ENCODE data around the gene OR51E2. TPM values are rescaled to one million over a fixed set of nuclear protein-coding genes. Genes with fewer than 3 reads are reported as not detected.

The OR51E2 gene
- total RNA-seq, 1 donor = not detected

DNA sequence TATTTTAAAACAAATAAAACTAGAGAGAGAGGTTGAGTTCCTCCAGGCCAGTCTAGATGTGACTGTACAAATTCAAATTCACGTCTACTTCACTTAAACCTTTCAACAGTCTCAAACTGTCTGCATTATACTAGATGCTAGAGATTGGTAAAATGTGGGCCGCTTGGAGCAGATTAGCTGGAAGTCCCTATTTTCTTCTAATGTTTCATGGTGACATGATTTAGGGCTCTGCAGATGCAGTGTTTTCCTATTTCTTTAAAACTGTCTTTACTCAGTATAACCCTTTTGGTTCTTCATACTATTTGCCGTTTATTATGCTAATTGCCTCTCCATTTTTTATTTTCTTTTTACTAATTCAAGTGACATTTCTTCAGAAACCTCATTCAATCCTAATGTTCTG, 33.5 kb downstream of the OR51E2 start:
- Histone ChIP-seq H3K9me3 (ENCODE audit: low read depth, low read length) (no peaks in the 10 kb centered on the region), H3K4me3 (ENCODE audit: insufficient read depth, low read length) (no peak overlapping the region), H4K20me1 (ENCODE audit: insufficient read depth, low read length) (no peaks in the 10 kb centered on the region), H2AFZ (ENCODE audit: low read length) (no peak overlapping the region), H3K27me3 (ENCODE audit: insufficient read depth, low read length) (no peaks in the 10 kb centered on the region), H3K36me3 (ENCODE audit: insufficient read depth, low read length) (no peaks in the 10 kb centered on the region), H3K27ac (ENCODE audit: low read depth, low read length) (no peak overlapping the region), H3K4me1 (ENCODE audit: insufficient read depth, low read length) (no peaks in the 10 kb centered on the region), H3K4me2 (ENCODE audit: insufficient read depth, low read length) (no peak overlapping the region), H3K79me2 (ENCODE audit: insufficient read depth, low read length) (no peaks in the 10 kb centered on the region)
- TF ChIP-seq, protein P1, sequence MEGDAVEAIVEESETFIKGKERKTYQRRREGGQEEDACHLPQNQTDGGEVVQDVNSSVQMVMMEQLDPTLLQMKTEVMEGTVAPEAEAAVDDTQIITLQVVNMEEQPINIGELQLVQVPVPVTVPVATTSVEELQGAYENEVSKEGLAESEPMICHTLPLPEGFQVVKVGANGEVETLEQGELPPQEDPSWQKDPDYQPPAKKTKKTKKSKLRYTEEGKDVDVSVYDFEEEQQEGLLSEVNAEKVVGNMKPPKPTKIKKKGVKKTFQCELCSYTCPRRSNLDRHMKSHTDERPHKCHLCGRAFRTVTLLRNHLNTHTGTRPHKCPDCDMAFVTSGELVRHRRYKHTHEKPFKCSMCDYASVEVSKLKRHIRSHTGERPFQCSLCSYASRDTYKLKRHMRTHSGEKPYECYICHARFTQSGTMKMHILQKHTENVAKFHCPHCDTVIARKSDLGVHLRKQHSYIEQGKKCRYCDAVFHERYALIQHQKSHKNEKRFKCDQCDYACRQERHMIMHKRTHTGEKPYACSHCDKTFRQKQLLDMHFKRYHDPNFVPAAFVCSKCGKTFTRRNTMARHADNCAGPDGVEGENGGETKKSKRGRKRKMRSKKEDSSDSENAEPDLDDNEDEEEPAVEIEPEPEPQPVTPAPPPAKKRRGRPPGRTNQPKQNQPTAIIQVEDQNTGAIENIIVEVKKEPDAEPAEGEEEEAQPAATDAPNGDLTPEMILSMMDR (IDR thresholded peaks at IDR 0.05; ENCODE audit: extremely low read depth, low read depth, low read length) = no peak
- DNase-seq (ENCODE audit: insufficient read length, low spot score, missing footprints) = no peak

DNA sequence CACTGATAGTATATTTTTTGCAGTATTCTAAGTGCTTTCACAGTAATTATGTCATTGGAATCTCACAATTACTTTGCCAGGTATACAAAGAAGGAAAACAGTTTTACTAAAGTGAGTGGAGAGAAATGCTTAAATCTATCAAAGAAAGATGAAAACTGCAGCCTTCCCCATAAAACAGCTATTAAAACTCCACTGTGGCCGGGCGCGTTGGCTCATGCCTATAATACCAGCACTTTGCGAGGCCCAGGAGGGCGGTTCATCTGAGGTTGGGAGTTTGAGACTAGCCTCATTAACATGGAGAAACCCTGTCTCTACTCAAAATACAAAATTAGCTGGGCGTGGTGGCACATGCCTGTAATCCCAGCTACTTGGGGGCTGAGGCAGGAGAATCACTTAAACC, 34.8 kb downstream of the OR51E2 start:
- no peaks in the 10 kb centered on the region for H3K4me1 ChIP-seq (ENCODE audit: insufficient read depth, low read length)
- TF ChIP-seq, protein P1 (IDR thresholded peaks at IDR 0.05; ENCODE audit: extremely low read depth, low read depth, low read length) = no peak
- no peak overlapping the region for H2AFZ ChIP-seq (ENCODE audit: low read length)
- no peaks in the 10 kb centered on the region for H4K20me1 ChIP-seq (ENCODE audit: insufficient read depth, low read length)
- H3K27me3 ChIP-seq (ENCODE audit: insufficient read depth, low read length) = no peaks in the 10 kb centered on the region
- H3K36me3 ChIP-seq (ENCODE audit: insufficient read depth, low read length) = no peaks in the 10 kb centered on the region
- DNase-seq (ENCODE audit: insufficient read length, low spot score, missing footprints) = no peak
- H3K9me3 ChIP-seq (ENCODE audit: low read depth, low read length) = no peaks in the 10 kb centered on the region
- no peak overlapping the region for H3K4me2 ChIP-seq (ENCODE audit: insufficient read depth, low read length)
- no peak overlapping the region for H3K27ac ChIP-seq (ENCODE audit: low read depth, low read length)
- H3K79me2 ChIP-seq (ENCODE audit: insufficient read depth, low read length) = no peaks in the 10 kb centered on the region
- no peak overlapping the region for H3K4me3 ChIP-seq (ENCODE audit: insufficient read depth, low read length)

DNA sequence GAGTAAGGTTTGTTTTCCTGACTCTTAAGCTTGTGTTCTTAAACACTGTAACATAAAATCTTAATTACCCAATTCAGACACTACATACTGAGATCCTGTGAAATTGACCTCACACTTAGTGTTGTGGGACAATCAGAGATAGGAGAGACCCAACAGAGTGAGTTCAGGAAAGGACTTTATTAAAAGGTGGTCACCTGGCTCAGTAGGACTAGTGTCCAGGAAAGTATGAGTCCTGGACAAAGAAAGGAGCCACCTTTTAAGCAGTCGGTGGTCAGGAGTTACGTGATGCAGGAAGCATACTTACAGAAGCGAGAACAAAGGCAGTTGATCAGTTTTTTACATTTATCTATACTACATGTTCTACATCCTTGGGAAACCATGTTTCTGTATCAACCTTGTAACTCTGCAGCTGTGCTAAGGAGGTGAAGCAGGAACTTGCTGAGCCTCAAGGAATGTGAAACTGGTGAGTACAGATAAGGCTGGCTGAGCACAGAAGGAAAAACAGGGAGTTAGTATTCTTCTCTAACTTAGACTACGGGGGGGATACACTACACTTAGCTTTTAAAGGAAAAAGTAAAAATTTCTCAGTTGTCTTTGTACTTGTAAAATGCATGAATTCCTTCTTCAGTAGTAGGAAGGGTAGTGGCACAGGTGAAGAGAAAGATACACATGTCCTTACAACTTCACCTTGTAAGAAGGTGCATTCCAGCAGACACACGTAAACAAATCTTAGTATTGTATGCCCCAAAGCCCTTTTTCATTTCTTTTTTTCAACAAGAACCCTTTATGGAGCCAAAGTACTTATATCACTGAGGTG, 38.8 kb downstream of the OR51E2 start:
- H3K4me3 ChIP-seq (ENCODE audit: insufficient read depth, low read length) = no peak overlapping the region
- H3K4me2 ChIP-seq (ENCODE audit: insufficient read depth, low read length) = no peak overlapping the region
- H2AFZ ChIP-seq (ENCODE audit: low read length) = no peak overlapping the region
- H3K4me1 ChIP-seq (ENCODE audit: insufficient read depth, low read length) = no peaks in the 10 kb centered on the region
- TF ChIP-seq, protein P1 (IDR thresholded peaks at IDR 0.05; ENCODE audit: extremely low read depth, low read depth, low read length) = no peak
- no peak for DNase-seq (ENCODE audit: insufficient read length, low spot score, missing footprints)
- no peaks in the 10 kb centered on the region for H4K20me1 ChIP-seq (ENCODE audit: insufficient read depth, low read length)
- H3K9me3 ChIP-seq (ENCODE audit: low read depth, low read length) = no peaks in the 10 kb centered on the region
- H3K79me2 ChIP-seq (ENCODE audit: insufficient read depth, low read length) = no peaks in the 10 kb centered on the region
- H3K36me3 ChIP-seq (ENCODE audit: insufficient read depth, low read length) = no peaks in the 10 kb centered on the region
- H3K27me3 ChIP-seq (ENCODE audit: insufficient read depth, low read length) = no peaks in the 10 kb centered on the region
- no peak overlapping the region for H3K27ac ChIP-seq (ENCODE audit: low read depth, low read length)

DNA sequence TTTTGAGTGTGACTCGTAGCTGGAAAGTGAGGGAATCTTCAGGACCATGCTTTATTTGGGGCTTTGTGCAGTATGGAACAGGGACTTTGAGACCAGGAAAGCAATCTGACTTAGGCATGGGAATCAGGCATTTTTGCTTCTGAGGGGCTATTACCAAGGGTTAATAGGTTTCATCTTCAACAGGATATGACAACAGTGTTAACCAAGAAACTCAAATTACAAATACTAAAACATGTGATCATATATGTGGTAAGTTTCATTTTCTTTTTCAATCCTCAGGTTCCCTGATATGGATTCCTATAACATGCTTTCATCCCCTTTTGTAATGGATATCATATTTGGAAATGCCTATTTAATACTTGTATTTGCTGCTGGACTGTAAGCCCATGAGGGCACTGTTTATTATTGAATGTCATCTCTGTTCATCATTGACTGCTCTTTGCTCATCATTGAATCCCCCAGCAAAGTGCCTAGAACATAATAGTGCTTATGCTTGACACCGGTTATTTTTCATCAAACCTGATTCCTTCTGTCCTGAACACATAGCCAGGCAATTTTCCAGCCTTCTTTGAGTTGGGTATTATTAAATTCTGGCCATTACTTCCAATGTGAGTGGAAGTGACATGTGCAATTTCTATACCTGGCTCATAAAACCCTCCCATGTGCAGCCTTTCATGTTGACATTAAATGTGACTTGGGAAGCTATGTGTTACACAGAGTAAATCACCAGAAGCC, 42.9 kb downstream of the OR51E2 start:
- H3K4me3 ChIP-seq (ENCODE audit: insufficient read depth, low read length) = no peak overlapping the region
- no peaks in the 10 kb centered on the region for H4K20me1 ChIP-seq (ENCODE audit: insufficient read depth, low read length)
- H3K27ac ChIP-seq (ENCODE audit: low read depth, low read length) = no peak overlapping the region
- H3K36me3 ChIP-seq (ENCODE audit: insufficient read depth, low read length) = no peaks in the 10 kb centered on the region
- no peaks in the 10 kb centered on the region for H3K9me3 ChIP-seq (ENCODE audit: low read depth, low read length)
- H3K4me1 ChIP-seq (ENCODE audit: insufficient read depth, low read length) = no peaks in the 10 kb centered on the region
- DNase-seq (ENCODE audit: insufficient read length, low spot score, missing footprints) = no peak
- no peak overlapping the region for H3K4me2 ChIP-seq (ENCODE audit: insufficient read depth, low read length)
- TF ChIP-seq, protein P1 (IDR thresholded peaks at IDR 0.05; ENCODE audit: extremely low read depth, low read depth, low read length) = no peak
- no peaks in the 10 kb centered on the region for H3K79me2 ChIP-seq (ENCODE audit: insufficient read depth, low read length)
- H2AFZ ChIP-seq (ENCODE audit: low read length) = no peak overlapping the region
- H3K27me3 ChIP-seq (ENCODE audit: insufficient read depth, low read length) = no peaks in the 10 kb centered on the region

Measured in osteoblast (primary cell).